PFSK-1 (cell line): ENCODE data around the gene KIAA0825.

ENCODE experiments used
- FOXP2 ChIP-seq: optimal IDR thresholded peaks from 2 replicates; pipeline ENCODE3; 2011; ENCODE audit warnings: borderline replicate concordance, control low read depth, inconsistent platforms; ENCODE audit not compliant: insufficient read depth; ENCODE audit errors: extremely low read length, extremely low read depth
- POLR2AphosphoS5 ChIP-seq: IDR thresholded peaks from 2 replicates; pipeline ENCODE4 v1.6.1; 2012; ENCODE audit warnings: low read depth, mild to moderate bottlenecking, control low read depth, low read length, moderate library complexity
- SIN3A ChIP-seq: IDR thresholded peaks from 2 replicates; pipeline ENCODE4 v1.6.1; 2012; ENCODE audit warnings: mild to moderate bottlenecking, low read length, moderate library complexity, borderline replicate concordance; ENCODE audit not compliant: insufficient read depth
- TAF1 ChIP-seq: IDR thresholded peaks from 2 replicates; pipeline ENCODE4 v1.6.1; 2012; ENCODE audit warnings: low read length, control low read depth, borderline replicate concordance; ENCODE audit not compliant: insufficient read depth
- TF ChIP-seq, protein P1 (sequence below), 2 experiments: IDR thresholded peaks; 2 replicates each; pipeline versions ENCODE4 v1.6.1 to v1.8.0; 2011 to 2012; ENCODE audit warnings: low read depth in 2 of 2, low read length in 2 of 2, control low read depth in 1 of 2, inconsistent platforms in 1 of 2, mild to moderate bottlenecking in 1 of 2, moderate library complexity in 1 of 2; ENCODE audit not compliant: insufficient read depth in 1 of 2

KIAA0825 gene

DNA sequence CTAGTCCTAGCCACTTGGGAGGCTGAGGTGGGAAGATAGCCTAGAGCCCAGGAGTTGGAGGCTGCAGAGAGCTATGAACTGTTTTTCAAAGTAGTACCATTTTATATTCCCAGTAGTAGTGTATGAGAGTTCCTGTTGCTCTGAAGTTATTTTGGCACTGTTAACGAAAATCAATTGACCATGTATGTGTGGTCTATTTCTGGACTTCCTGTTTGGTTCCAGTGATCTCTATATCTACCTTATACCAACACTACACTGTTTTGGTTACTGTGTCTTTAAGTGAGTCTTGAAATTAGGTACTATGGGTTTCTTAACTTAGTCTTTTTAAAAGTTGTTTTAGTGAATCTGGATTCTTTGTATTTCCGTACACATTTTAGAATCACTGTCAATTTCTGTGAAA, 13.6 kb upstream of the KIAA0825 start:
- TF ChIP-seq FOXP2 = no peak
- TF ChIP-seq SIN3A = no peak
- no peak for TF ChIP-seq TAF1
- TF ChIP-seq POLR2AphosphoS5 = no peak
- TF ChIP-seq, protein P1, sequence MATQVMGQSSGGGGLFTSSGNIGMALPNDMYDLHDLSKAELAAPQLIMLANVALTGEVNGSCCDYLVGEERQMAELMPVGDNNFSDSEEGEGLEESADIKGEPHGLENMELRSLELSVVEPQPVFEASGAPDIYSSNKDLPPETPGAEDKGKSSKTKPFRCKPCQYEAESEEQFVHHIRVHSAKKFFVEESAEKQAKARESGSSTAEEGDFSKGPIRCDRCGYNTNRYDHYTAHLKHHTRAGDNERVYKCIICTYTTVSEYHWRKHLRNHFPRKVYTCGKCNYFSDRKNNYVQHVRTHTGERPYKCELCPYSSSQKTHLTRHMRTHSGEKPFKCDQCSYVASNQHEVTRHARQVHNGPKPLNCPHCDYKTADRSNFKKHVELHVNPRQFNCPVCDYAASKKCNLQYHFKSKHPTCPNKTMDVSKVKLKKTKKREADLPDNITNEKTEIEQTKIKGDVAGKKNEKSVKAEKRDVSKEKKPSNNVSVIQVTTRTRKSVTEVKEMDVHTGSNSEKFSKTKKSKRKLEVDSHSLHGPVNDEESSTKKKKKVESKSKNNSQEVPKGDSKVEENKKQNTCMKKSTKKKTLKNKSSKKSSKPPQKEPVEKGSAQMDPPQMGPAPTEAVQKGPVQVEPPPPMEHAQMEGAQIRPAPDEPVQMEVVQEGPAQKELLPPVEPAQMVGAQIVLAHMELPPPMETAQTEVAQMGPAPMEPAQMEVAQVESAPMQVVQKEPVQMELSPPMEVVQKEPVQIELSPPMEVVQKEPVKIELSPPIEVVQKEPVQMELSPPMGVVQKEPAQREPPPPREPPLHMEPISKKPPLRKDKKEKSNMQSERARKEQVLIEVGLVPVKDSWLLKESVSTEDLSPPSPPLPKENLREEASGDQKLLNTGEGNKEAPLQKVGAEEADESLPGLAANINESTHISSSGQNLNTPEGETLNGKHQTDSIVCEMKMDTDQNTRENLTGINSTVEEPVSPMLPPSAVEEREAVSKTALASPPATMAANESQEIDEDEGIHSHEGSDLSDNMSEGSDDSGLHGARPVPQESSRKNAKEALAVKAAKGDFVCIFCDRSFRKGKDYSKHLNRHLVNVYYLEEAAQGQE (IDR thresholded peaks at IDR 0.05; ENCODE audit: insufficient read depth in 1 of 2, low read depth in 2 of 2, low read length in 2 of 2) = no peak

DNA sequence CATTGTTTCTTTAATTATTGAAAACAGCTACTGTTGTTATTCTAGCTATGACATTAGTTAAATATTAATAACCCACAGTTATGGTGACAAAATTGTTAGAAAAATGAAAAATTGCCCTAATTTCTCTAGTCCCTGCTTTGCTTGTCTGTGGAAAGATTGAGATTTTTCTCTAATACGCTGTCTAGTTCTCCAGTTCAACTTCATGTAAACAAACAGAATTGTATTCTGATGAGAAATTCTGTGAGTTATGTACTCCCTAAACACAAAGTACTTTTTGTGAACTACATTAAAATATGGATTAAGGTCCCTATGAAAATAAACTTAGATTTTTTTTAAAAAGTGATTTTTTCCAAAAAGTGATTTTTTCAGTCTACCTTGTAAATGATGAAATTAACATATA, 8.8 kb upstream of the KIAA0825 start:
- TF ChIP-seq FOXP2 = no peak
- TF ChIP-seq TAF1 = no peak
- no peak for TF ChIP-seq POLR2AphosphoS5
- TF ChIP-seq, protein P1 (IDR thresholded peaks at IDR 0.05; ENCODE audit: insufficient read depth in 1 of 2, low read depth in 2 of 2, low read length in 2 of 2) = no peak
- no peak for TF ChIP-seq SIN3A

DNA sequence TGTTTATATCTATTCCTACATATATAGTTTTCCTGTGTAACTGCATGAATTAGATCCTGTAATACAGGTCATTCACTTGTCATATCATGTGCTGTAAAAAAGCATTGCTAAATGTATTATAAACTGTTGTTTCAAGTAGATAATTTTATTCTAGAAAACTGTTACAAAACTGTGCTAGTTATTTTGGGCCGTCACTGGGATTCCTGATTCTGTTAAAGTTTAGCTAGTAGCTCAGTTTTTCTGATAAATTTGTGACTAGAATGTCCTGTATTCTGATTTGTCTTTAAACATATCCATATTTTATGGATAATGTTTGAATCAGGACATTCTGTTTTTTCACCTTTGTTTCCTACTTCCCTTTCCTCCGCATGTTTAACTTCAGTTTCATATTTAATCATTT, 5.5 kb upstream of the KIAA0825 start:
- TF ChIP-seq FOXP2 = no peak
- TF ChIP-seq POLR2AphosphoS5 = no peak
- no peak for TF ChIP-seq TAF1
- no peak for TF ChIP-seq SIN3A
- TF ChIP-seq, protein P1 (IDR thresholded peaks at IDR 0.05; ENCODE audit: insufficient read depth in 1 of 2, low read depth in 2 of 2, low read length in 2 of 2) = no peak

DNA sequence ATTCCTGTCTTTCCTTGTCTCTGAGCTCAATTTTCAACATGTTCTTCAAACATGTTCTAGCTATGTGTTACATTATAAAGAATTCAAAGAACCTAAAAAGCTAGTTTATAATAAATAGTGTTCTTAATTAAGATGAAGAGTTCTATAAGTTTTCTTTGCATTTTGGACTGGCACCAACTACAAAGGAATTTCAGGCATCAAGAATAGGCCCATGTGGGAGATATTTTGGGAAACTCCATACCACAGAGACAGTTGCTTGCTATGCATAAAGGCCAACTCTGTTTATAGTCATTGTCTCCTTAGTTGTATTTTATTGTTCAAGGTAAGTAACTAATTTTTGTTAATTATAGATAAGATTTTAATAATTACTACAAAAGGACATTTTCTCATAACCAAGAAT, 4.6 kb upstream of the KIAA0825 start:
- TF ChIP-seq POLR2AphosphoS5 (no peak), TAF1 (no peak), SIN3A (no peak), FOXP2 (no peak)
- TF ChIP-seq, protein P1 (IDR thresholded peaks at IDR 0.05; ENCODE audit: insufficient read depth in 1 of 2, low read depth in 2 of 2, low read length in 2 of 2) = no peak

DNA sequence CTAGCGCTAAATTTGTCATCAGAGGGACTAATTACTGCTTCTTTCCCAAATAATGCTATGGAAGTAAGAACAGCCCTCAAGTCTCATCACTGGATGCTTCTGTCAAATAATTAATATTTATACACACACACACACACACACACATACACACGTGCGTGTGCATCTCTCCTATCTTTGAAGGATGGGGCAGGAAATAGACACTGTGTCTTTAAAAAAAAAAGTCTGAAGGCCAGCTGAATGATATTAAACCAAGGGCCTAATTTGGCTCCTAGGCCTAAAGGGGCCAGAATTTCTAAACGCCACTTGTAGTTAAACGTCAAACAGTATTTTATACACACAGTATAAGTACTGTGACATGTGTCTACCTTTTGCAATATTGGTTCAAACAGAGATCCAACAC, 3.4 kb upstream of the KIAA0825 start:
- TF ChIP-seq TAF1 = no peak
